Stimulated activated CD4-positive, alpha-beta T cell treated with anti-CD3 and anti-CD28 coated beads, Interleukin-1b, Interleukin-23, amount 100 ng/mL, for 24 hours (primary cell): Measurements from ENCODE around the gene FERMT2.
"Not testable (repeated sequence)": the region's sequence is repeated elsewhere in the genome, so short reads cannot be mapped to it uniquely, and the experiment has no call there.

Source experiments
- DNase-seq, 4 experiments: peaks; one replicate each; pipeline ENCODE4 v3.0.0-alpha.2; 2020; ENCODE audit warnings: low read depth in 4 of 4, low spot score in 1 of 4

Gene FERMT2

GRCh38 chr14:52948039-52948438 is 2.8 kb downstream of the FERMT2 start:
- DNase-seq, result no peak

- no peak for DNase-seq
Observed at GRCh38 chr14:52944254-52944653, 6.6 kb downstream of the FERMT2 start.

- DNase-seq, result no peak
Observed at GRCh38 chr14:52939427-52939826, 11.4 kb downstream of the FERMT2 start.

GRCh38 chr14:52937869-52938268 is 13.0 kb downstream of the FERMT2 start:
- no peak for DNase-seq

GRCh38 chr14:52937306-52937705 is 13.5 kb downstream of the FERMT2 start:
- no peak for DNase-seq

GRCh38 chr14:52936437-52936836 is 14.4 kb downstream of the FERMT2 start:
- no peak for DNase-seq

GRCh38 chr14:52935833-52936232 is 15.0 kb downstream of the FERMT2 start:
- DNase-seq, result no peak

- DNase-seq, result no peak
Observed at GRCh38 chr14:52934762-52935161, 16.1 kb downstream of the FERMT2 start.

- DNase-seq, result no peak
Observed at GRCh38 chr14:52929192-52929807, 21.6 kb downstream of the FERMT2 start.

GRCh38 chr14:52926953-52927352 is 23.9 kb downstream of the FERMT2 start:
- no peak for DNase-seq

GRCh38 chr14:52923902-52924575 is 26.8 kb downstream of the FERMT2 start:
- DNase-seq, result no peak

- DNase-seq, result no peak
Observed at GRCh38 chr14:52922656-52923055, 28.2 kb downstream of the FERMT2 start.

GRCh38 chr14:52922059-52922458 is 28.8 kb downstream of the FERMT2 start:
- no peak for DNase-seq

GRCh38 chr14:52920411-52920810 is 30.4 kb downstream of the FERMT2 start:
- DNase-seq, result not testable (repeated sequence)

- no peak for DNase-seq
Observed at GRCh38 chr14:52919971-52920370, 30.9 kb downstream of the FERMT2 start.

GRCh38 chr14:52918486-52918885 is 32.4 kb downstream of the FERMT2 start:
- DNase-seq, result no peak

GRCh38 chr14:52917735-52918134 is 33.1 kb downstream of the FERMT2 start:
- no peak for DNase-seq

GRCh38 chr14:52914295-52914694 is 36.6 kb downstream of the FERMT2 start:
- DNase-seq, result no peak

GRCh38 chr14:52913271-52913670 is 37.6 kb downstream of the FERMT2 start:
- no peak for DNase-seq

GRCh38 chr14:52911904-52912303 is 38.9 kb downstream of the FERMT2 start:
- DNase-seq, result no peak

- DNase-seq, result no peak
Observed at GRCh38 chr14:52910572-52910971, 40.3 kb downstream of the FERMT2 start.

- DNase-seq, result no peak
Observed at GRCh38 chr14:52907949-52908348, 42.9 kb downstream of the FERMT2 start.

- no peak for DNase-seq
Observed at GRCh38 chr14:52906141-52906601, 44.7 kb downstream of the FERMT2 start.
